Mucosa of descending colon (tissue), 3 donors: Measurements from ENCODE around the gene GEMIN4. TPM values are rescaled to one million over a fixed set of nuclear protein-coding genes. Genes with fewer than 3 reads are reported as not detected.
"Not testable (repeated sequence)": the region's sequence is repeated elsewhere in the genome, so short reads cannot be mapped to it uniquely, and the experiment has no call there.

Experiments
- ATAC-seq: fragments of 200-7000 bp; cut with Tn5 transposase; one replicate; pipeline ENCODE4 v1.9.1; 2020; ENCODE audit warnings: mild to moderate bottlenecking, moderate library complexity
- DNase-seq, 3 donors: peaks; one replicate each; pipeline ENCODE4 v3.0.0-alpha.2; 2020
- H3K36me3 ChIP-seq: fragments of 200-600 bp; one replicate; pipeline ENCODE4 v1.8.0; 2021; ENCODE audit warnings: low read depth, mild to moderate bottlenecking
- H3K4me1 ChIP-seq: fragments of 200-600 bp; one replicate; pipeline ENCODE4 v1.8.0; 2021; ENCODE audit warnings: low read depth, mild to moderate bottlenecking
- H3K4me3 ChIP-seq: fragments of 200-600 bp; one replicate; pipeline ENCODE4 v1.8.0; 2021; ENCODE audit warnings: mild to moderate bottlenecking
- H3K9me3 ChIP-seq: fragments of 200-600 bp; one replicate; pipeline ENCODE4 v1.8.0; 2021; ENCODE audit warnings: mild to moderate bottlenecking
- intact Hi-C, 2 donors: fragments of 100-400 bp; cut with DNase I in 1 of 2; cut with micrococcal nuclease in 1 of 2; formaldehyde crosslinking; loops; one replicate each; pipeline versions ENCODE4 v1.11.0 to v1.11.1; 2022; cut with DNase I, micrococcal nuclease
- total RNA-seq, 3 donors: library from RNA; stranded (reverse); fragmentation: NEBNext Ultra II Directional in 2 of 3; extraction: Animal tissue kit (Norgen Biotek cat#: 25700) in 2 of 3; gene quantifications; one replicate each; pipeline versions ENCODE4 v1.2.1 to v1.2.4, GENCODE V29; 2021 to 2023
- TF ChIP-seq, protein P1 (sequence below): fragments of 200-600 bp; IDR thresholded peaks from one replicate; pipeline ENCODE4 v1.8.0; 2022; ENCODE audit warnings: antibody characterized with exemption, mild to moderate bottlenecking
- donor health status: DM: no; HTN: no; CAD: no; lungs with moderate emphysema.
- donor health status: DM: no; HTN: no; CAD: no.
- donor health status: DM: no; HTN: yes; CAD: no.

The GEMIN4 gene
- total RNA-seq, 3 donors from 2014 or later, result 15.5 to 20.3 (median 16.4) TPM

DNA sequence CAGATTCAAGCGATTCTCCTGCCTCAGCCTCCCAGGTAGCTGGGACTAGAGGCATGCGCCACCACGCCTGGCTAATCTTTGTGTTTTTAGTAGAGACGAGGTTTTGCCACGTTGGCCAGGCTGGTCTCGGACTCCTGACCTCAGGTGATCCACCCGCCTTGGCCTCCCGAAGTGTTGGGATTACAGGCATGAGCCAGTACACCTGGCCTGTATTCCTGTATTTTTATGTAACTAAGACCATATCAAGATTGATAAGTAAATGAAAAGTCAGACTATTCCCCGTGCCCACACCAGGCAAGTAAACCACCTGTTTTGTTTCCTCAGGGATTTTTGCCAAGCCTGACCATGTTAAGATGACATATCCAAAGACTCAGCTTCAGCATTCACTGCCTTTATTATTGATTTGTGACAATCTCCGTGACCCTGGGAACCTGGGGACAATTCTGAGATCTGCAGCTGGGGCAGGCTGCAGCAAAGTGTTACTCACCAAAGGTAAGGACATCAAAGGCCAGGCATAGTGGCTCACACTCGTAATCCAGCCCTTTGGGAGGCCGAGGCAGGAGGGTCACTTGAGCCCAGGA, 35.7 kb upstream of the GEMIN4 start:
- TF ChIP-seq, protein P1, sequence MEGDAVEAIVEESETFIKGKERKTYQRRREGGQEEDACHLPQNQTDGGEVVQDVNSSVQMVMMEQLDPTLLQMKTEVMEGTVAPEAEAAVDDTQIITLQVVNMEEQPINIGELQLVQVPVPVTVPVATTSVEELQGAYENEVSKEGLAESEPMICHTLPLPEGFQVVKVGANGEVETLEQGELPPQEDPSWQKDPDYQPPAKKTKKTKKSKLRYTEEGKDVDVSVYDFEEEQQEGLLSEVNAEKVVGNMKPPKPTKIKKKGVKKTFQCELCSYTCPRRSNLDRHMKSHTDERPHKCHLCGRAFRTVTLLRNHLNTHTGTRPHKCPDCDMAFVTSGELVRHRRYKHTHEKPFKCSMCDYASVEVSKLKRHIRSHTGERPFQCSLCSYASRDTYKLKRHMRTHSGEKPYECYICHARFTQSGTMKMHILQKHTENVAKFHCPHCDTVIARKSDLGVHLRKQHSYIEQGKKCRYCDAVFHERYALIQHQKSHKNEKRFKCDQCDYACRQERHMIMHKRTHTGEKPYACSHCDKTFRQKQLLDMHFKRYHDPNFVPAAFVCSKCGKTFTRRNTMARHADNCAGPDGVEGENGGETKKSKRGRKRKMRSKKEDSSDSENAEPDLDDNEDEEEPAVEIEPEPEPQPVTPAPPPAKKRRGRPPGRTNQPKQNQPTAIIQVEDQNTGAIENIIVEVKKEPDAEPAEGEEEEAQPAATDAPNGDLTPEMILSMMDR, result no peak
- Histone ChIP-seq H3K9me3 (no peaks in the 10 kb centered on the region), H3K36me3 (peaks cover 5% of the 10 kb centered on the region), H3K4me3 (no peak overlapping the region), H3K4me1 (peaks cover 6% of the 10 kb centered on the region)
- no peak for DNase-seq
- intact Hi-C loops, result no loop called here
- ATAC-seq, result no peak

DNA sequence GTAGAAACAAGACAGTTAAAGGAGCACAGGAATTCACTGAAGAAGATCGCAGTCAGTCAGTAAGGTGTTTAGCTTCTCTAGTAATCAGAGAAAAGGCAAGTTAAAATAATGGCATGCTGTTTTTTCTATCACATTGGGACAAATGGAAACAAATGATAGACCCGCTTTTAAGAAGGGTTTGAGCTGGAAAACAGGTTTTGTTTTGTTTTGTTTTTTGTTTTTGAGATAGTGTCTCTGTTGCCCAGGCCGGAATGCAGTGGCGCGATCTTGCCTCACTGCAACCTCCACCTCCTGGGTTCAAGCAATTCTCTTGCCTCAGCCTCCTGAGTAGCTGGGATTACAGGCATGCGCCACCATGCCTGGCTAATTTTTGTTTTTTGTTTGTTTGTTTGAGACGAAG, 33.8 kb upstream of the GEMIN4 start:
- H3K4me1 ChIP-seq, result peaks cover 12% of the 10 kb centered on the region
- H3K36me3 ChIP-seq, ATAC-seq, H3K4me3 ChIP-seq, intact Hi-C loops, DNase-seq, H3K9me3 ChIP-seq: not testable (repeated sequence)

DNA sequence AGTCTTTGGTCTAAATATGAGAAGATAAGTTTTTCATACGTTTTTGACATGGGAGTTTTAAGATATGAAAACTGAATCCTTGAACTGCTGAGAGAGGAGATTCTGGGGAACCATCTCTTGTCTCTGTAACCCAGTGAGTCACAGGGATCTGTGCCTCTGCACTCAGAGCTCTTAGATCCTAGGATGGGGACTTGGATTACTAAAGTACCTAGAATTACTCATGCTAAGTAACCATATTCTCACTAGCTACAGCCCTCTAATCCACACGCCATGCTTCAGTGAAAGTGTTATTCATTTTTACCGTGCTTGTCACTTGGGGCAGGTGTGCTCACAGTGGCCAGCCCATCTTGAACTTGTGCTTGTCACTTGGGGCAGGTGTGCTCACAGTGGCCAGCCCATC, 32.1 kb upstream of the GEMIN4 start:
- intact Hi-C loops, result no loop called here
- Histone ChIP-seq H3K4me3 (no peak overlapping the region), H3K9me3 (no peaks in the 10 kb centered on the region), H3K4me1 (peaks cover 13% of the 10 kb centered on the region), H3K36me3 (no peaks in the 10 kb centered on the region)
- no peak for ATAC-seq
- TF ChIP-seq, protein P1, result no peak
- no peak for DNase-seq

DNA sequence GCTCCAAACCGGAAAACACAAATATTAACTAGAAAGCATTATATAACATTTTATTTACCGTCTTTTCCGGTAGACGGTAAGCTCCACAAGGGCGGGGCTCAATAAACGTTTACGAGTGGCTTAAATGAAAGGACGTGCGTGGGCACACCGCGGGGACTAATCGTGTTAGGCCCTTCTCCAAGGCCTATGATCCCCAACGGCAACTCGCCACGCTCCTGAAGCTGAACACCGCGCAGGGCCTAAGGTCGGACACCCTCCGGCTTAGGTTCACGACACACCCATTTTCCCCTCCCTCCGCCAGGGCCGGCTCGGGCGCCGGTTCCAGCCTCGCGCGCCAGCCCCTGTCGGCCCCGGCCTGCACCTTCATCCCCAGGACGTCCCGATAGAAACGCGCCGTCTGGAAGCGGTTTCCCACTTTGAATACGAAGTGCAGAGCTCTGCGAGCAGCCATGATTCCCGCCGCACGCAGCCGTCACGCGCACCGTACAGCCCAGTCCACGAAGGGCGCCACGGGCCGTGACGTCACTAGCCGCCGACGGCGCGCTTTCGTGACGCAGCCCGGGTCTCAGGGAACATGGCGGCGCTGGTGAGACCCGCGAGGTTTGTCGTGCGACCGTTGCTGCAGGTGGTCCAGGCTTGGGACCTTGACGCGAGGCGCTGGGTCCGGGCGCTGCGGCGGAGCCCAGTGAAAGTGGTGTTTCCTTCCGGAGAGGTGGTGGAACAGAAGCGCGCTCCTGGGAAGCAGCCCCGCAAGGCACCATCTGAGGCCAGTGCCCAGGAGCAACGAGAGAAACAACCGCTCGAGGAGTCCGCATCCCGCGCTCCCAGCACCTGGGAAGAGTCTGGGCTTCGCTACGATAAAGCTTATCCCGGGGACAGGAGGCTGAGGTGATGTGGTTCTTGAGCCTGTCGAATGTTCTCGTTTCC, 30.0 kb upstream of the GEMIN4 start, which contains the start of the genes GLOD4 and MRM3:
Gene GLOD4 (minus strand): TSS at position 476 of the 927 bp plus-strand sequence. CDS start 25 bp downstream, at position 451.
Gene MRM3 (plus strand): TSS at position 549 of the 927 bp plus-strand sequence. CDS start 26 bp downstream, at position 575.
- ATAC-seq (peak; percentile 99), DNase-seq (peak; percentile 94 to 97 (median 95))
- peaks cover 13% of the 10 kb centered on the region for H3K4me1 ChIP-seq
- peak within 1 kb of the TSS; percentile 67 for H3K4me3 ChIP-seq
- H3K9me3 ChIP-seq, result no peaks in the 10 kb centered on the region
- intact Hi-C loops, result no loop called here
- no peaks in the 10 kb centered on the region for H3K36me3 ChIP-seq
- TF ChIP-seq, protein P1, result no peak

DNA sequence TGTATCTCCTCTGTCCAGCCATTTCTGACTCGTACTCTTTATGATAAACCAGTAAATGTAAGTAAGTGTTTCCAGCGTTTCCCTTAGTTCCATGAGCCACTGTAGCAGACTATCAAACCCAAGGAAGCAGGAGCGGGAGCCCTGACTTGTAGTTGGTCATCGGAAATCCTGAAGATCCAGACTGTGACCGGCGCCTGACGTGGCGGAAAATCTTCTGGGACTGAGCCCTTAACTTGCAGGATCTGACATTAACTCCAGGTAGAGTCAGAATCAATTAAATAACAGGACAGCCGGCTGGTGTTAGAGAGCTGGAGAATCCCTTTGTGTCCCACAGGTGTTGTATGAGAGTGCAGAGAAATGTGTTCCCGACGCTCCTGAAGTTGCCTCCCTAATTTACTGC, 26.0 kb upstream of the GEMIN4 start:
- no peaks in the 10 kb centered on the region for H3K36me3 ChIP-seq
- H3K4me1 ChIP-seq, result peaks cover 10% of the 10 kb centered on the region
- TF ChIP-seq, protein P1, result no peak
- H3K4me3 ChIP-seq, result no peak overlapping the region
- intact Hi-C loops, result no loop called here
- no peaks in the 10 kb centered on the region for H3K9me3 ChIP-seq
- DNase-seq (no peak), ATAC-seq (no peak)

DNA sequence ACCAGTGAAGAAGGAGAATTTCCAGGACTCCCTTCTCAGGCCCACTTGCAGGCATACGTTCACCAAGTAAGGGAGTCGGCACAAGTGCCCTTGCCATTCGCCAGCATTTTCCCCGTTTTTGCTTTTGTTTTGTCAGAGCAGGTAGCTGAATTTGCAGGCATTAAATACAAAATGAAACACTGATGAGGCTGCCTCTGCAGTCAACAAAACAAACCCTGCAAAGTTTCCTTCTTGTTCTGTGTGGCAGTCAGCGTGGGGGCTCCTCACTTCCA, 22.2 kb upstream of the GEMIN4 start:
- TF ChIP-seq, protein P1, result no peak
- Histone ChIP-seq H3K36me3 (no peaks in the 10 kb centered on the region), H3K9me3 (no peaks in the 10 kb centered on the region), H3K4me1 (no peaks in the 10 kb centered on the region), H3K4me3 (no peak overlapping the region)
- DNase-seq (no peak), ATAC-seq (no peak)
- intact Hi-C loops, result no loop called here
